ENCODE measurements around the gene ATP6V0D1.

GRCh38 chr16:67413978-67414911 lies 66.7 kb downstream of the ATP6V0D1 start:
- no peak for TF ChIP-seq KDM1A (IDR thresholded peaks at IDR 0.05; ENCODE audit: low read depth)
- no peak for TF ChIP-seq SMC3 (IDR thresholded peaks at IDR 0.05)
- no peak for TF ChIP-seq CTCF (IDR thresholded peaks at IDR 0.05)
- no peak for TF ChIP-seq CEBPB (IDR thresholded peaks at IDR 0.05)
- TF ChIP-seq MAZ (IDR thresholded peaks at IDR 0.05; ENCODE audit: borderline replicate concordance, low read depth, low read length), result no peak
- TF ChIP-seq REST (IDR thresholded peaks at IDR 0.05), result no peak
- TF ChIP-seq CHD2 (IDR thresholded peaks at IDR 0.05; ENCODE audit: low read length, partially characterized antibody), result no peak
- no peak for TF ChIP-seq EP300 (IDR thresholded peaks at IDR 0.05)
- TF ChIP-seq, protein P1, sequence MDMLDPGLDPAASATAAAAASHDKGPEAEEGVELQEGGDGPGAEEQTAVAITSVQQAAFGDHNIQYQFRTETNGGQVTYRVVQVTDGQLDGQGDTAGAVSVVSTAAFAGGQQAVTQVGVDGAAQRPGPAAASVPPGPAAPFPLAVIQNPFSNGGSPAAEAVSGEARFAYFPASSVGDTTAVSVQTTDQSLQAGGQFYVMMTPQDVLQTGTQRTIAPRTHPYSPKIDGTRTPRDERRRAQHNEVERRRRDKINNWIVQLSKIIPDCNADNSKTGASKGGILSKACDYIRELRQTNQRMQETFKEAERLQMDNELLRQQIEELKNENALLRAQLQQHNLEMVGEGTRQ (IDR thresholded peaks at IDR 0.05), result no peak
- no peak for TF ChIP-seq NPAS2 (CRISPR knock-in tag; IDR thresholded peaks at IDR 0.05; ENCODE audit: borderline replicate concordance)
- no peak for TF ChIP-seq ZSCAN20 (CRISPR knock-in tag; IDR thresholded peaks at IDR 0.05)
- no peak for TF ChIP-seq NR3C1 (IDR thresholded peaks at IDR 0.05)
- TF ChIP-seq JUNB (IDR thresholded peaks at IDR 0.05), result no peak
